ENCODE results near the gene FOXP4. TPM values are rescaled to one million over a fixed set of nuclear protein-coding genes. Genes with fewer than 3 reads are reported as not detected.
A peak's percentile ranks its signal among the peaks of the same experiment; 100 is the strongest.

The FOXP4 gene
- total and polyA plus RNA-seq, 5 donors from 2014 or later, result 0.26 to 9.9 (median 0.38) TPM

DNA sequence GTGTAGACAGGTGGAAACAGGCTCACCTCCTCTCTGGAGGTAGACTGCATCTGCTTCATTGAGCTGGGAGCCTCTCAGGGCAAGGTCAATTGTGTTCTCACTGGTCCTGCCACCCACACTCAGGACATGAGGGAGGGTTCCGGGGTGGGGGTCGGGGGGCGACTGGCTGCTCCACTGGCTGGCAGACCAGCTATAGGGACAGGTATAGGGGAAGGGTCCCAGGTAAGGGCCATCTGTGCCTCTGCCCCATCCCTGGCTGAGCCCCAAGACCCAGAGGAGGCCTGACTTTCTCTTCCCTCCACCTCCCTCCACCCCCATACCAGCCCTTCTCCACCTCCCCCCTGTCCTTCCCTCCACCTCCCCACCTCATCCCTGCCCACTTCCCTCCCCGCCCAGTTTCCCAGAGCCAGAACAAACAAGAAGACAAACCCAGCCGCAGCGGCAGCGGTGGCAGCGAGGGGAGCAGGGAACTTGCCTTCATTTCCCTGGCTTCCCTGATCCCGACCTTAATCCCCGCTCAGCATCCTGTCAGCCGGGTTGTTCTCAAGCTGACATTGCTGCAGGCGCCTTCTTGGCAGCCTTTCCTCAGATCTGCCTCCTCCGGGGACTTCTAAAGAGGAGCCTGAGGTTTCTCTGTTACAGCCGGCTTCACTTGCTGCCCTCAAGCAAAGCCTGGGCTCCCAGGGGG lies 18.3 kb upstream of the FOXP4 start:
- H3K4me3 Mint-ChIP-seq, result no peak overlapping the region
- H3K27ac Mint-ChIP-seq, result peak overlapping the region in 1 of 3 donors; percentile 63
- ATAC-seq (ENCODE audit: low read depth in 2 of 2), result no peak

DNA sequence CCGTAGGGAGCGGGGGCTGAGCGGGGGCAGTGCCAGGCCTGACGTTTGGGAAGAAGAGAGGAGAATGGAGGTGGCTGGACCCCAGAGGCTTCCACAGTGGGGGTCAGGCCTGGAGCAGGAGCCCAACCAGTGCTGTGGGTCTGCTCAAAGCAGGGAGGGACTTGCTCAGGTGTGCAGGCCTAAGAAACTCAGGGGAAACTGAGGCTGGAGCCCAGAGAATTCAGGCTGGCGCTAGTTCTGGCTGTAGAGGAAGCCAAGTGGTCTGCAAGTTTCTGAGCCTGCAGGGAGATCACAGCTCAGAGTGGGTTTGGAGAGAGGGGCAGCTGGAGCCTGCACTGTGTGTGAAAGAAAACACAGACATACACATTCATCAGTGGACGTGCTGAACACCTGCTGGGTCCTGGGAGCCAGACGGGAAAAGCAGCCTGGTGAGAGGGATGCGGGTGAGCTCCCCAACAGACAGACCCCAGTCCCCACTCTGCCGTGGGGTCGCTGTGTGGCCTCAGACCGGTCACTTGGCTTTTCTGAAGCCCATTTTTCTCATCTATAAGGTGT lies 17.7 kb upstream of the FOXP4 start:
- H3K9me3 ChIP-seq (ENCODE audit: control insufficient read depth in 2 of 2, low read length in 2 of 2), result no peaks in the 10 kb centered on the region
- Mint-ChIP-seq H3K36me3 (peaks cover 4% of the 10 kb centered on the region), H3K27me3 (peaks cover 26% of the 10 kb centered on the region), H3K4me1 (peaks cover 0 to 24% (median 12%) of the 10 kb centered on the region in 4 donors), H3K9me3 (peaks cover 0 to 1% (median 0%) of the 10 kb centered on the region in 7 donors), H3K4me3 (no peak overlapping the region), H3K27ac (peak overlapping the region in 1 of 3 donors; percentile 83)
- ATAC-seq (ENCODE audit: low read depth in 2 of 2) (no peak), DNase-seq (no peak)
- no peak overlapping the region for H3K27ac ChIP-seq (ENCODE audit: insufficient read depth, low read length, poor library complexity, severe bottlenecking)
- H3K36me3 ChIP-seq (ENCODE audit: control insufficient read depth, insufficient read depth, low read length), result no peaks in the 10 kb centered on the region
- H3K4me3 ChIP-seq (ENCODE audit: low read depth, low read length), result no peak overlapping the region
- H3K27me3 ChIP-seq (ENCODE audit: control insufficient read depth, insufficient read depth, low read length), result peaks cover 4% of the 10 kb centered on the region
- H3K4me1 ChIP-seq (ENCODE audit: control insufficient read depth, insufficient read depth, low read length, poor library complexity, severe bottlenecking), result peaks cover 20% of the 10 kb centered on the region

More for the DNA sequence above, 18.3 kb upstream of the FOXP4 start:
- H3K4me1 ChIP-seq (ENCODE audit: control insufficient read depth, insufficient read depth, low read length, poor library complexity, severe bottlenecking), result peaks cover 20% of the 10 kb centered on the region
- no peak overlapping the region for H3K27ac ChIP-seq (ENCODE audit: insufficient read depth, low read length, poor library complexity, severe bottlenecking)
- peaks cover 4% of the 10 kb centered on the region for H3K36me3 Mint-ChIP-seq
- peaks cover 0 to 1% (median 0%) of the 10 kb centered on the region in 7 donors for H3K9me3 Mint-ChIP-seq
- peaks cover 27% of the 10 kb centered on the region for H3K27me3 Mint-ChIP-seq
- no peaks in the 10 kb centered on the region for H3K36me3 ChIP-seq (ENCODE audit: control insufficient read depth, insufficient read depth, low read length)
- peaks cover 3% of the 10 kb centered on the region for H3K27me3 ChIP-seq (ENCODE audit: control insufficient read depth, insufficient read depth, low read length)
- H3K4me3 ChIP-seq (ENCODE audit: low read depth, low read length), result no peak overlapping the region
- no peaks in the 10 kb centered on the region for H3K9me3 ChIP-seq (ENCODE audit: control insufficient read depth in 2 of 2, low read length in 2 of 2)
- peaks cover 0 to 22% (median 12%) of the 10 kb centered on the region in 4 donors for H3K4me1 Mint-ChIP-seq
- no peak for DNase-seq

DNA sequence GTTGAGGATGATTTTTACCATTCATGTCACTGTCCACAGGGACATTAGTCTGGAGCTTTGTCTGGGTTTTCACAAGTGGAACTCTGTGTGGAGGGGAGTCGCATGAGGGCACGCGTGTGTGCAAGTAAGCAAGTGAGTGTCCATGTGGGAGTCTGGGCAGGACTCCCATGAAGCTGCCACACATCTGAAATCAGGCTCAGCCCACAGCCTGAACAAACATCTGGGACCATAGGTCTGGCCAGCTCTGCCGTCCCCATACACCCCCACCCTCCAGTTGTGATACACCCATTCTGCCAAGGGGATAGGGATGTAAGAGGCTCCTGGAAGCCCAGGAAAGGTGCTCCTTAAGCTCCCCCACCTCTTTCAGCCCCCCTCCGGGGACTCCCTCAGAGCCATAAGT lies 17.1 kb upstream of the FOXP4 start:
- peaks cover 20% of the 10 kb centered on the region for H3K4me1 ChIP-seq (ENCODE audit: control insufficient read depth, insufficient read depth, low read length, poor library complexity, severe bottlenecking)
- Mint-ChIP-seq H3K4me3 (no peak overlapping the region), H3K27ac (peak overlapping the region in 1 of 3 donors; percentile 83), H3K36me3 (peaks cover 4% of the 10 kb centered on the region), H3K4me1 (peaks cover 0 to 24% (median 12%) of the 10 kb centered on the region in 4 donors), H3K9me3 (peaks cover 0 to 1% (median 0%) of the 10 kb centered on the region in 7 donors), H3K27me3 (peaks cover 27% of the 10 kb centered on the region)
- peaks cover 4% of the 10 kb centered on the region for H3K27me3 ChIP-seq (ENCODE audit: control insufficient read depth, insufficient read depth, low read length)
- ATAC-seq (ENCODE audit: low read depth in 2 of 2) (no peak), DNase-seq (no peak)
- H3K36me3 ChIP-seq (ENCODE audit: control insufficient read depth, insufficient read depth, low read length), result no peaks in the 10 kb centered on the region
- no peaks in the 10 kb centered on the region for H3K9me3 ChIP-seq (ENCODE audit: control insufficient read depth in 2 of 2, low read length in 2 of 2)
- no peak overlapping the region for H3K4me3 ChIP-seq (ENCODE audit: low read depth, low read length)
- H3K27ac ChIP-seq (ENCODE audit: insufficient read depth, low read length, poor library complexity, severe bottlenecking), result no peak overlapping the region

DNA sequence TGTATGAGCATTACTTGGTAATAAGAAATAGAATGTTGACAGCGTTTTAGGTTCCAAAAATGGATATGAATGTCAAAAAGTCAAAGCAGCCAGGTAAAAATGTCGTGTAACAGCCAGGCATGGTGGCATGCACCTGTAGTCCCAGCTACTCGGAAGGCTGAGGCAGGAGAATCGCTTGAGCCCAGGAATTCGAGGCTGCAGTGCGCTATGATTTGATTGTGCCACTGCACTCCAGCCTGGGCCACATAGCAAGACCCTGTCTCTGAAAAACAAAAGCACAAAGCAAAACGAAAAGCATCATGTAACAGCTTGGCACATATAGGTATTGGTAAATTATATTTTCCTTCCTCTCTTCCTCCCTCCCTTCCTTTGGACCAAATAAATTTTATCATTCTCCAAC lies 16.2 kb upstream of the FOXP4 start:
- no peak for DNase-seq
- Histone ChIP-seq H3K4me3 (ENCODE audit: low read depth, low read length) (no peak overlapping the region), H3K27ac (ENCODE audit: insufficient read depth, low read length, poor library complexity, severe bottlenecking) (no peak overlapping the region), H3K9me3 (ENCODE audit: control insufficient read depth in 2 of 2, low read length in 2 of 2) (no peaks in the 10 kb centered on the region), H3K4me1 (ENCODE audit: control insufficient read depth, insufficient read depth, low read length, poor library complexity, severe bottlenecking) (peaks cover 20% of the 10 kb centered on the region), H3K27me3 (ENCODE audit: control insufficient read depth, insufficient read depth, low read length) (peaks cover 9% of the 10 kb centered on the region), H3K36me3 (ENCODE audit: control insufficient read depth, insufficient read depth, low read length) (no peaks in the 10 kb centered on the region)
- H3K36me3 Mint-ChIP-seq, result peaks cover 4% of the 10 kb centered on the region
- H3K9me3 Mint-ChIP-seq, result no peaks in the 10 kb centered on the region
- peaks cover 29% of the 10 kb centered on the region for H3K27me3 Mint-ChIP-seq
- H3K27ac Mint-ChIP-seq, result peak overlapping the region in 2 of 3 donors; percentile 1 to 34
- H3K4me3 Mint-ChIP-seq, result peak overlapping the region in 1 of 4 donors; percentile 61
- ATAC-seq (ENCODE audit: low read depth in 2 of 2), result no peak
- H3K4me1 Mint-ChIP-seq, result peaks cover 0 to 24% (median 12%) of the 10 kb centered on the region in 4 donors

DNA sequence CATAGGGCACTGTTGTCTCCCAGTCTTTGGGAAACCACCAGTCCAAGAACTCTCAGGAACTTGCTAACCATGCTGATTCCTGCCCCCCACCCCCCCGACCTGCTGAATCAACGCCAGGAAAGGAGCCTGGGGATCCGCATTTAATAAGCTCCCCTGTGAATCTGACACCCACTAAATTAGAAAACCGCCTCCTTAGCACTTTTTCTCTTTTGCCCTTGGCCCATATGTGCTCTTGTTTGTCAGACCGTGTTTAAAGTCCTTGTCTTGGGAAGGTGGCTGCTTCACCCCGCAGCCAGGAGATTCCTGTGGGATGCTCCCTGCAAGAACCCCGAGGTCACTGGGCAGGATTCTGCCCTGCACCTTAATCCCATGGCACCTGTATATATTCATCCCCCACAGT lies 15.7 kb upstream of the FOXP4 start:
- peaks cover 33% of the 10 kb centered on the region for H3K27me3 Mint-ChIP-seq

DNA sequence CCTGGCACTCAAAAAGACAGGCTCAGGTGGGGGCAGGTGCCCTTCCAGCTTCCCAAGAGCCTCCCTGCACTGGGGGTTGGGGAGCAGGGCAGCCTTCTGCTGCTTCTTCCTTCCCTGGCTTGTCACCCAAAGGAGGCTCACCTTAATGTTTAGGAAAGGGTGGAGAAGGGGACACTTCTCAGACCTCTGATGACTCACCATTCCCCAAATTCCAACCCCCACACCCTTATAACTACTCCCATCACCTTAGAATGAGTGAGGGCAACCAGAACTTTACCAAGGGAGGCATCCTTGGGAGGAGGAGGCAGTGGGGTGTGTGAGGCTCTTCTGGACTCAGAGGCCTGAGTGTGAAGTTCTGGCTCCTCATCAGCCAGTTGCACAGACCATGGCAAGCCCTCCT lies 15.2 kb upstream of the FOXP4 start:
- H3K4me3 ChIP-seq (ENCODE audit: low read depth, low read length), result no peak overlapping the region
- no peak for DNase-seq
- H3K36me3 Mint-ChIP-seq, result peaks cover 4% of the 10 kb centered on the region
- H3K36me3 ChIP-seq (ENCODE audit: control insufficient read depth, insufficient read depth, low read length), result no peaks in the 10 kb centered on the region
- H3K9me3 ChIP-seq (ENCODE audit: control insufficient read depth in 2 of 2, low read length in 2 of 2), result no peaks in the 10 kb centered on the region
- no peaks in the 10 kb centered on the region for H3K9me3 Mint-ChIP-seq
- peaks cover 20% of the 10 kb centered on the region for H3K4me1 ChIP-seq (ENCODE audit: control insufficient read depth, insufficient read depth, low read length, poor library complexity, severe bottlenecking)
- H3K27ac Mint-ChIP-seq, result no peak overlapping the region
- peaks cover 0 to 24% (median 12%) of the 10 kb centered on the region in 4 donors for H3K4me1 Mint-ChIP-seq
- H3K27ac ChIP-seq (ENCODE audit: insufficient read depth, low read length, poor library complexity, severe bottlenecking), result no peak overlapping the region
- no peak for ATAC-seq (ENCODE audit: low read depth in 2 of 2)
- peaks cover 9% of the 10 kb centered on the region for H3K27me3 ChIP-seq (ENCODE audit: control insufficient read depth, insufficient read depth, low read length)
- no peak overlapping the region for H3K4me3 Mint-ChIP-seq
- H3K27me3 Mint-ChIP-seq, result peaks cover 36% of the 10 kb centered on the region

More for the DNA sequence above, 15.7 kb upstream of the FOXP4 start:
- ATAC-seq (ENCODE audit: low read depth in 2 of 2), result no peak
- Histone ChIP-seq H3K4me3 (ENCODE audit: low read depth, low read length) (no peak overlapping the region), H3K4me1 (ENCODE audit: control insufficient read depth, insufficient read depth, low read length, poor library complexity, severe bottlenecking) (peaks cover 20% of the 10 kb centered on the region), H3K36me3 (ENCODE audit: control insufficient read depth, insufficient read depth, low read length) (no peaks in the 10 kb centered on the region), H3K27ac (ENCODE audit: insufficient read depth, low read length, poor library complexity, severe bottlenecking) (no peak overlapping the region), H3K9me3 (ENCODE audit: control insufficient read depth in 2 of 2, low read length in 2 of 2) (no peaks in the 10 kb centered on the region), H3K27me3 (ENCODE audit: control insufficient read depth, insufficient read depth, low read length) (peaks cover 9% of the 10 kb centered on the region)
- H3K4me1 Mint-ChIP-seq, result peaks cover 0 to 24% (median 12%) of the 10 kb centered on the region in 4 donors
- H3K9me3 Mint-ChIP-seq, result no peaks in the 10 kb centered on the region
- H3K36me3 Mint-ChIP-seq, result peaks cover 4% of the 10 kb centered on the region
- no peak for DNase-seq
- no peak overlapping the region for H3K27ac Mint-ChIP-seq
- no peak overlapping the region for H3K4me3 Mint-ChIP-seq

DNA sequence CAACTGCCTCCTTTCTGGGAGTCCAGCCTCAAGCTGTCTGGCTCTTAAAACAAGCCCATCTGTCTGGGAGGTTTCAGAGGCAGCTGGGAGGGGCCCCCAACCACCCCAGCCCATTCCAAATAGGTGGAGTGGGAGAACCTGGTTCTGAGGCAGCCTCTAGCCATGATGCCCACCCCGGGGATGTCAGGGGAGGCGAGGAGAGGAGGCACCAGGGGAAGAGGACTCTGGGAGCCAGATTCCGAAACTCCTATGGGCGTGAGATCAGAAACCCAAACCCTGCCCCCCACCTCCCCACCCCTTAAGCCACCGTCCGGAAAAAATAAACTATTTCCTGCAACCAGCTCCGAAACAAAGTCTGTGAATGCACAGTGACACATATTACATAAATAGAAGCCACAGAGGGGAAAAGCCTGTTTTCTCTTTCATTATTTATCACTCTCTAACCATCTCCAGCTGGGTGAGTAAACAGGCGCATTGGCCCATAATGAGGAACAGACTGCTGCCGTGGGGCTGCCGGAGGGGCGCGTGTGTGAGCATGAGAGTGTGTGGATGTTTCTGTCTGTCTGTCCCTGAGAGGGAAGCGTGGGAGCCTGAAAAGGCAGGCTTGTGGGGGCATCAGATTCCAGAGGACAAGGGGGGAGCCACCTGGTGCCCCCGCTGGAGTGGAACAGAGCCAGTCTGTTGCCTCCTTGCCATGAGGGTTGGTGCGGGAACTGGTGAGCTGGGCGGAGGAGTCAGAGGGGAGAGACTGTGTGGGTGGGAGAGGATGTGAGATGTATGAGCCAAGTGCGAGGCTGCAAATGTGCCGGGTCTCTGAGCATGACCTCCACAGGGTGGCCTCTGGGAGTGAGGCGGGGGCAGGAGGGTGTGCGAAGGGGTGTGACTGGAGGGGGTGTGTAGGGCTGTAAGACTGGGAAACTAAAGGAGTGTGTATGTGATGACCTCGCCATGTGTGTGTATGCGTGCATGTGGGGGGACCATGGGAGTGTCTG lies 14.3 kb upstream of the FOXP4 start:
- peak overlapping the region; percentile 66 for H3K4me3 ChIP-seq (ENCODE audit: low read depth, low read length)
- Mint-ChIP-seq H3K9me3 (no peaks in the 10 kb centered on the region), H3K4me1 (peaks cover 0 to 24% (median 12%) of the 10 kb centered on the region in 4 donors), H3K36me3 (peaks cover 4% of the 10 kb centered on the region), H3K27ac (peak overlapping the region; percentile 77 to 89 (median 85)), H3K27me3 (peaks cover 45% of the 10 kb centered on the region), H3K4me3 (peak overlapping the region; percentile 60 to 90 (median 74))
- H3K36me3 ChIP-seq (ENCODE audit: control insufficient read depth, insufficient read depth, low read length), result no peaks in the 10 kb centered on the region
- peaks cover 9% of the 10 kb centered on the region for H3K27me3 ChIP-seq (ENCODE audit: control insufficient read depth, insufficient read depth, low read length)
- peaks cover 20% of the 10 kb centered on the region for H3K4me1 ChIP-seq (ENCODE audit: control insufficient read depth, insufficient read depth, low read length, poor library complexity, severe bottlenecking)
- DNase-seq (peak in 2 of 3 donors; percentile 40 to 67), ATAC-seq (ENCODE audit: low read depth in 2 of 2) (peak; percentile 79 to 84)
- H3K9me3 ChIP-seq (ENCODE audit: control insufficient read depth in 2 of 2, low read length in 2 of 2), result no peaks in the 10 kb centered on the region
- H3K27ac ChIP-seq (ENCODE audit: insufficient read depth, low read length, poor library complexity, severe bottlenecking), result no peak overlapping the region

Data from CD4-positive, CD25-positive, alpha-beta regulatory T cell (primary cell).